Activated CD8-positive, alpha-beta memory T cell treated with anti-CD3 and anti-CD28 coated beads, Interleukin-2, amount 50 U/mL, for 1 hour (primary cell): ENCODE measurements around the gene DNAH10.
"Not testable (repeated sequence)": the region's sequence is repeated elsewhere in the genome, so short reads cannot be mapped to it uniquely, and the experiment has no call there.

Experiments
- DNase-seq: peaks from one replicate; pipeline ENCODE4 v3.0.0-alpha.2; 2020; ENCODE audit errors: extremely low read depth

Gene DNAH10

GRCh38 chr12:123744836-123745235, 17.3 kb upstream of the DNAH10 start:
- no peak for DNase-seq

DNA sequence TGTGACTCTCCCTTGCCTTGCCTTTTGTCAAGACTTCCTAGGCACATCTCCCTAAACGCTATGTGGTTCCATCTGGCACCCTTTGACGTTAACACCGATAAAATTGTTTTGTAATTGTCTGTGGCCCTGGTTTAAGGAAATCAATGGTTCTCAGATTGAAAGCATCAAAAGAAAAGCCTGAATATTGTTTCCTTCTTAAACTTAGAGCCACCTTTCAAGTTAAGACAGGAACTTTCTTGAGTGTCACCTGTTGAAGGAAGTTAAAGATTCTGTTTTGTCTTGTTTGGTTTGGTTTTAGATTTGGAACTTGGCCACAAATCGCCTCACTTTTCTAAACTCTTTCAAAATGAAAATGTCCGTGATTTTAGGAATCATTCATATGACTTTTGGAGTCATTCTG, 14.8 kb upstream of the DNAH10 start:
- DNase-seq = no peak

DNA sequence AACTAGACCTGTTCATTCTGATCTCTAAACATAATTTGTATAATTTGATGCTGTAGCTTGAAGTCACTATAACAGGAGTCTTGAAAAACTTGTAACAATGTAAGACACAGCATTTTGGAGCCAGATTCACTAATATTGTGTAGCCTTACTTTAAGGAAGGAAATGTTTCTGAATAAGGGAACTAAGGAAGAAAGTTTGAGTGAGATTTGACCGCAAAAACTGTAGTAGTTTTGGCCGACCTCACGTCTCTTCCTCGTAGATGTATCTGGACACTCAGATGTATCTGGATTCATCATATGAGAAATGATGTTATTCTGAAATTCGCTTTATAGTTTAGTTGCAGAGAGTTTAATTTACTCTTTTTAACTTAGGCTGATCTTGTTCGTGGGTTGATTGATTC, 13.9 kb upstream of the DNAH10 start:
- no peak for DNase-seq

- no peak for DNase-seq
Observed at GRCh38 chr12:123748661-123749060, 13.4 kb upstream of the DNAH10 start.

DNA sequence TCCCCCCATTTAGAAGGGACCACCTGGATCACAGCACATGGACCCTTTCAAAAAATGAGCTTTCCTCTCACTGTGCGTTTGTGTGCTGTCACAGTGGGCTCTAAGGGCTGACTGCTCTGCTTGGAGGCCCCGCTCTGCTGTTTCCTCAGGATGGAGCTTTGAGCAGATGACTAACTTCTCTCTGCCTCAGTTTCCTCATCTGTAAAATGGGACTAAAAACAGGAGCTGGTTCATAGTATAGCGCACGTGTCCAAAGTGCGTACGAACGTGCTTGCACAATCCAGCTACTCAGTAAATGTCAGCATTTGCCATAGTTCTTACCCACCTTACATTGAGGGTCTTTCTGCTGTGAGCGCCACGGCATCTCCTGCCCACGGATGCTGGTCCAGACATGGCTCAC, 12.7 kb upstream of the DNAH10 start:
- no peak for DNase-seq

- DNase-seq = no peak
Observed at GRCh38 chr12:123750159-123750656, 11.9 kb upstream of the DNAH10 start.

GRCh38 chr12:123752046-123752445, 10.1 kb upstream of the DNAH10 start:
- no peak for DNase-seq

- DNase-seq = no peak
Observed at GRCh38 chr12:123754041-123754772, 7.9 kb upstream of the DNAH10 start.

DNA sequence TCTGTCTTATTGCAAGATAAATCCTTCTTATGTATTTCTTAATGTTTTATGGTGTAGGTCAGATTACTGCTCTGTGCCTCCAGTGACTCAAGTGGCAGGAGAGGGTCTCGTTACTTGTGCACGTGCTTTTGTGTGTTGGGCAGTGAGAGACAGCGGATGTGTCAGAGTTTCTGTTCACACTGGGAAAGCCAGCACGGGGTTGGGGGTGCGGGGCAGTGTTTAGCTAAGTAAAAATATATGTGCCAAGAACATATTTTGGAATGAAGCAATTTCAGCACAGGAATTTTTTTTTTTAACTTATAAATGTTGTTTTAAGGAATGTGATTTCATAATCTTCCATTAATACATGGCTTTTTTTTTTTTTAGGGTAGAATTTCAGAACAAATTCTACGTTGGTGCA, 4.5 kb upstream of the DNAH10 start:
- DNase-seq = no peak

DNA sequence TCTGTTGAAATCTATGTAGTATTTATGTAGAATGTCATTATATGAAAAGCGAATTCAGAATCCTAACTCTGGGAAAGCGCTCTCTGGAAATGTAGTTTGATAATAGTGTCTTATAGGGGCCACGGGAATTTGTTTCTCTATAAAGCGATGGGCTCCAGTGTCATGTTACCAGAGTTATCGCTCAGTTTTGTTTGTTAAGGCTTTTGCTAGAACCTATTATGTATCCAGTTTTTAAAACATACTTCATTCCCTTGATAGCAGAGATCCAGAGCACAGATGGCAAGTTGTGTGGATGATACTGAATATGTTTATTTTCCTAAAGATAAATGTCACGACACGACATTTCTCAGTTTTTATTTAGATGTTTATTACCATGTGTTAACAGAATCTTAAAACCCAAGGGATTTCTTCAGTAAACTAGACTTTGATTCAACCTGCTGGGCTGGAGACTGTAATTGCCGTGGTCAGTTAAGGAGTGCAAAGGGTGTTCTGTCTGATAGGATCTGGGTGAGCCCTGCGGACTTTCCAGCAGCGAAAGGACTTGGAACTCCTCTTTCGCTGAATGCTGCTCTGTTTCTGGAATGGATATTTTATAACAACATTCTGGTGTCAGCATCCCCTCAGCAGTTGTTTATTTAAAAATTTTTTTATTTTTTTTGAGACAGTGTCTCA, 1.7 kb upstream of the DNAH10 start:
- no peak for DNase-seq

DNA sequence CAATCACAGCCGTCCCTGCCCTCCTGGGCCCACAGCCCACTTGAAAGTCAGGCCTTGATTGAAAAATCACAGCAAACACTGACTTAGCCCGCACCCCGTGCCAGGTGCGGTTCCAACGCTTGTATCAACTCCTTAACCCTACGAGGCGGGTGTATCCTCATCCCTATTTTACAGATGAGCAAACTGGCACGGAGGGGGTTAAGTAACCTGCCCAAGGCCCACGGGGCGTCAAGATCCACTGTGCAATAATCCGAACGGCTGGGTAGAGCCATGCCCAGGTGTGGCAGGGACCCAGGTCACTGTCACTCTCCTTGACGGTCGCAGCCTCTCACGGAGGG, 583 bp downstream of the DNAH10 start:
- no peak for DNase-seq

DNA sequence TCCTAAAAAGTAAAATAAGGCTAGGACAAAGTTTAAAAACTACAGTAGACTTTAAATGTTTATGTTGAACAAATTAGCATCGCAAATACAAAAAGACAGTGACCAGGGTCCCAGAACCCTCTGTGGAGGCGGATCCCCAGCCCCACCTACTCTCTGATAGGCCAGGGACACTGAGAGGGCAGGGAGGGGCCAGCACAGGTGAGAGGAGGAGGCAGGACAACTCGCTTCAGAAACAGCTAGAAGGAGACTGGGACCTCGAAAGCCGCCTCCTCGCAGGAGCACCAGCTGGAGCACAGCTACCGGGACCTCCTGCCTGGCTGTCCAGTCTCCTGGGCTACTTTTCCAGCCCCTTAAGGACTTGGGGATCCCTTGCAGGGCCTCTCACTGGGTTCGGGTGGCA, 992 bp downstream of the DNAH10 start:
- DNase-seq = no peak

GRCh38 chr12:123764109-123764508, 2.0 kb downstream of the DNAH10 start:
- DNase-seq = no peak

DNA sequence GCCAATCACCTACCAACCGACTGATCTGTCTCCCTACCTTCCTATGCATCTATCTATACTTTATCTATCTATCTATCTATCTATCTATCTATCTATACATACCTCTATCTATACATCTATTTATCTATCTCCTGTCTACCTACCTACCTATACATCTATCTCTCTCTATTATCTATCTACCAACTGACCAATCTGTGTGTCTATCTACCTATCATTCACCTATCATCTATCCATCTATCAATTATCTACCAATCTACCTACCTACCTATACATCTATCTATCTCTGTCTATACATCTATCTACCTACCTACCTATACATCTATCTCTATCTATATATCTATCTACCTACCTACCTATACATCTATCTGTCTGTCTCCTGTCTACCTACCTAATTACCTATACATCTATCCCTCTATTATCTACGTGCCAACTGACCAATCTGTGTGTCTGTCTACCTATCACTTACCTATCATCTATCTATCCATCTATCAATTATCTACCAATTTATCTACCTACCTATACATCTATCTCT, 3.5 kb downstream of the DNAH10 start:
- DNase-seq = no peak

GRCh38 chr12:123767613-123768012, 5.5 kb downstream of the DNAH10 start:
- no peak for DNase-seq

DNA sequence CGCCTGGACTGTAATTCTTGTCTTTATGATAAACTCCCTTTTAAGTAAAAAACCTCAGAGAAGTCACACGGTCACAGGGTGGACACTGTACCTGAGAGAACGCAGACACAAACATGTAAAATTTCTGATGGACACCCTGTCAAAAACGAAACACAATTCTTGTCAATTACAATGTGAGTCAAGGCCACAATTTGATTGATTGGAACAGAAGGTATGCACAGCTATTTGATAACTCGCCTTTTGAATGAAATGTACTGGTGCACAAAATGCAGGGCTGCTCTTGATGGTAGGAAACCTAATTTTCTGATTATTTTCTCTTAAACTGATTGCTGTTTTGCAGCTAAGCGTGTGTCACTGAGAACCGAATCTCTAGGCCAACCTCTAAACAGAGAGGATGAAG, 9.2 kb downstream of the DNAH10 start:
- DNase-seq = no peak

DNA sequence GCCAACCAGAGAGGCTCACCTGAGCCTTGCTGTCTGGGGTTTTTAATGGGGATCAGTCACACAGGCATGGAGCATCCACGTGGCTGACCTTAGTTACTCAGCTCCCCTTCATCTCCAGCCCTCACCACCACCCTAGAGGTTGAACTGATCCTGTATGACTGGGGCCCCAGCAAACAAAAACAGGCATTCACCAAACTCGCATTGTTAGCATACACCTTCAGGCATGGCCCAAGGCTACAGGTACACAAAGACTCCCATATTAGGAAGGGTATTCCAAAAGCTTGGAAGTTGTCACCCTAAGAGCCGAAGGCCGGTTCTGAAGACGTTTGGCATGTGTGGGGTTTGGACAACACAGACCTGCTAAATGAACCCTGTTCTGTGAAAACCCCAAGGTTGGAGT, 10.0 kb downstream of the DNAH10 start:
- no peak for DNase-seq

DNA sequence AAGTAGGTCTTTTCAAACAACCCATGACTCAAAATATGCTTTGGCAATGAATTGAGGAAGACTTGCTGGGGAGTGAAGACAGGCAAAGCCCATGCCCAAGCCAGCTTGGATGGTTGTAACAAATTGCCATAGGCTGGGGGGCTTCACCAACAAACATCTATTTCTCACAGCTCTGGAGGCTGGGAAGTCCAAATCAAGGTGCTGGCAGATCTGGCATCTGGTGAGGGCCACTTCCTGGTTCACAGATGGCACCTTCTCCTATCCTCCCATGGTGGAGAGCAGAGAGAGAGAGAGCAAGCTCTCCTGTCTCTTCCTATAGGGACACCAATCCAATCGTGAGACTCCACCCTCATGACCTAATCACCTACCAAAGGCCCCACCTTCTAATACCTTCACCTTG, 11.3 kb downstream of the DNAH10 start:
- DNase-seq = no peak

DNA sequence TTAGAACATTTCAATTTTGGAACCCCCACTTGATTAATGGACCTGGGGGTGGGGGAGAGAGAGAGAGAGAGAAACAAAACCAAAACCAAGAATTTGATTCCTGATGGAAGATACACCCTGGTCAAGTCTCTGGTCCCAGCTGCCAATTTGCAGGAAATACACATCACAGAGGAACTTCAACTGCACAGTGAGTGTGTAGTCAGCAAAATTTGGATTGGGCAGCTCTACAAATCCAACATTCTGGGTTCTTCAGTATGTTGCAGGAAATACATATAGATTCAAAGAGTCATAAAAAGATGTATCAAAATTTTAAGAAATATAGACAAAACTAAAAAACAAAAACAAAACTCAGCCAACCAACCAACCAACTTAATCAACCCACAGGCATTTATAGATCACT, 17.4 kb downstream of the DNAH10 start:
- DNase-seq = no peak

DNA sequence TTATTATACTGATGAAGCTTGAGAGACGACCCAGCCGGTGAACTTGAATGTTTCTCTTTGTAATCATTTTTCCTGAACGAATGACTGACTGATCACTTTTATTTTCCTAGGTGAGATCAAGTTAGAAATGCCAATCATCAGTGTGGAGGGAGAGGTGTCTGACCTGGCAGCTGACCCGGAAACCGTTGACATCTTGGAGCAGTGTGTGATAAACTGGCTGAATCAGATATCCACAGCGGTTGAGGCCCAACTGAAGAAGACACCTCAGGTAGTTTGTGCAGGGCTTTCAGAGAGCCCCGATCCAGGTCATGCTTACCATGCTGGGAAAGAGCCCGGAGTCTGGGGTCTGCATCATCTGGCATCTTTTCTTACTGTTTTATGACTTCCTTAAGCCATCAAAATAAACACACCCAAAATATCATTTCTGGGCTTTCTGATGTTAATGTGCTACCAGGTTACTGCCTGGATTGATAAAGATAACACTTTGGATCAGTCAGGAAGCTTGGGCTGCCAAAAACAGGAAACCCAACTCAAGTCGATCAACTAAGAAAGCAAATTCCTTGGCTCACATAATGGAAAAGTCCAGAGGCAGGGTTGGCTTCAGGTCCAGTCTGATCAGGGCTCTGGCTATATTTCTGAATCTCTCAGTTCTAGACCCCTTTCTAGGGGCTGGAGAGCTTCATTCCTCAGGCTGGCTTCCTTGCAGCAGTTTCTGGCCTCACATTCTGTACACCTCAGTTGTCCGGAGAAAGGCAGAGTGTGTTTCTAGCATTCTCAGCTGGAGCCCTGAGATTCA, 21.1 kb downstream of the DNAH10 start:
- DNase-seq = no peak

GRCh38 chr12:123787466-123787865, 25.4 kb downstream of the DNAH10 start:
- no peak for DNase-seq

DNA sequence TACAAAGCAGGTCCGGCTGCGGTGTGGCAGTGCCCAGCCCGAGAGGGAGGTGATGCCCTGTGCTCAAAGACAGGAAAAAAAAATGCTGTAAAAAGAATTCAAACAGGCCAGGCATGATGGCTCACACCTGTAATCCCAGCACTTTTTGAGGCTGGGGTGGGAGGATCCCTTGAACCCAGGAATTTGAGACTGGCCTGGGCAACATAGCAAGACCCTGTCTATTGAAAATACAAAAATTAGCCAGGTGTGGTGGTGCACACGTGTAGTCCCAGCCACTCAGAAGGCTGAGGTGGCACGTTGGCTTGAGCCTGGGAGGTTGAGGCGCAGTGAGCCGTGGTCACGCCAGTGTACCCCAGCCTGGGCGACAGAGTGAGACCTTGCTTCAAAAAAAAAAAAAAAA, 26.4 kb downstream of the DNAH10 start:
- DNase-seq = no peak

DNA sequence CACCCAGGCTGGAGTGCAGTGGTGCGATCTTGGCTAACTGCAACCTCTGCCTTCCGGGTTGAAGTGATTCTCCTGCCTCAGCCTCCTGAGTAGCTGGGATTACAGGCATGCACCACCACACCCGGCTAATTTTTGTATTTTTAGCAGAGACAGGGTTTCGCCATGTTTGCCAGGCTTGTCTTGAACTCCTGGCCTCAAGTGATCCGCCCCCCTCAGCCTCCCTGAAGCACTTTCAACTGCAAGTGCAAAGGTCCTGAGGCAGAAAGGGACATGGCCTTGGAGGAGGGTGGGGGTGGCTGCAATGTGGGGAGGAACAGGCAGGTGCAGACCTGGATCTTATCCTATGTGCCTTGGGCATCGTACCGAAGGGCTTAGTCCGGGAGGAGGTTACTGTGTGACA, 27.3 kb downstream of the DNAH10 start:
- DNase-seq = not testable (repeated sequence)
